NCI-H526 (cell line): ENCODE measurements around the gene COL21A1.

Experiments
- DNase-seq, 2 experiments: peaks; one replicate each; lab custom pipeline; 2025; lab: John Stamatoyannopoulos, UW

Gene COL21A1

DNA sequence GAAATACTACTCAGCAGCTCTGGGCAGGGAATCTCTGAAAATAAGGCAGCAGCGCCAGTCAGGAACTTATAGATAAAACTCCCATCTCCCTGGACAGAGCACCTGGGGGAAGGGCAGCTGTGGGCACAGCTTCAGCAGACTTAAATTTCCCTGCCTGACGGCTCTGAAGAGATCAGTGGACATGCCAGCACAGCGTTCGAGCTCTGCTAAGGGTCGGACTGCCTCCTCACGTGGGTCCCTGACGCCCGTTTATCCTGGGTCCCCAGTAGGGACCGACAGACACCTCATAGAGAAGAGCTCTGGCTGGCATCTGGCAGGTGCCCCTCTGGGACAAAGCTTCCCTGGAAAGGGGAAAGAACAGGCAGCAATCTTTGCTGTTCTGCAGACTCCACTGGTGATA lies 59.0 kb downstream of the COL21A1 start:
- DNase-seq = no peak

DNA sequence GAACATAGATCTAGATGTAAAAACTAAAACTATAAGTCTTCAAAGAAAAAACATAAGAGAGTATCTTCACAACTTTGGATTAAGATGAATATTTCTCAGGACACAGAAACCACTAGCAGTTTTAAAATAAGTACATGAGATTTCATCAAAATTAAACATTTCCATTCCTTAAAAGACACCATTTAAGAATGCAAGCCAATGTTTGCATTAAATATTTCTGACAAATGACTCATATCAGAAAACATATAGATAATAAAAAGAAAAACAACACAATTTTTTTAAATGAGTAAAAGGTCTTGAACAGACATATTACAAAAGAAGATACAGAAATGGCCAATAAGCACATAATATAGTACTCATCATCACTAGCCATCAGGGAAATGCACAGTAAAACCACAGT lies 59.7 kb downstream of the COL21A1 start:
- no peak for DNase-seq

DNA sequence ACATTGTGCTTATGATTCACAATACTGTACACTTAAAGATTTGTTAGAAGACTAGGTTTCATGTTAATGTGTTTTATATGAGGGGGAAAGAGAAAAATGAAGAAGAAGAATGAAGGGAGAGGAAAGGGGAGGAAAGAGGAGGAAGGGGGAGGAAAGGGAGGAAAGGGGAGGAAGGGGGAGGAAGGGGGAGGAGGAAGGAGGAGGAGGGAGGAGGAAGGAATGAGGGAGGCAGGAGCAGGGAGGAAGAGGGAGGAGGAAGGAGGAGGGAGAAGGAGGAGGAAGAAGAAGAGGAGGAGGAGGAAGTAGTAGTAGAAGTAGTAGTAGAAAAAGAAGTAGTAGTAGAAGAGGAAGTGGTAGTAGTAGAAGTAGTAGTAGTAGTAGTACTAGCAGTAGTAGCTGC lies 70.6 kb downstream of the COL21A1 start:
- no peak for DNase-seq

DNA sequence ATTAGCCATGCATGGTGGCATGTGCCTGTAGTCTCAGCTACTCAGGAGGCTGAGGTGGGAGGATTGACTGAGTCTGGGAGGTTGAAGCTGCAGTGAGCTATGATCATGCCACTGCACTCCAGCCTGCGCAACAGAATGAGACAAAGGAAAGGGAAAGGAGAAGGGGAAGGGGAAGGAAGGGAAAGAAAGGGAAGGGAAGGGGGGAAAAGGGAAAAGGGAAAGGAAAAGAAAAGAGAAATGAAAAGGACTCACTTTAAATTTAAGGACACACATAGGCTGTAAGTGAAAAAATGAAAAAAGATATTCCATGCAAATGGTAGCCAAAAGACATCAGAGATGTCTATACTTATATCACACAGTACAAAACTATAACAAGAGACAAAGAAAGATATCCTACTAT lies 74.2 kb downstream of the COL21A1 start:
- DNase-seq = no peak

DNA sequence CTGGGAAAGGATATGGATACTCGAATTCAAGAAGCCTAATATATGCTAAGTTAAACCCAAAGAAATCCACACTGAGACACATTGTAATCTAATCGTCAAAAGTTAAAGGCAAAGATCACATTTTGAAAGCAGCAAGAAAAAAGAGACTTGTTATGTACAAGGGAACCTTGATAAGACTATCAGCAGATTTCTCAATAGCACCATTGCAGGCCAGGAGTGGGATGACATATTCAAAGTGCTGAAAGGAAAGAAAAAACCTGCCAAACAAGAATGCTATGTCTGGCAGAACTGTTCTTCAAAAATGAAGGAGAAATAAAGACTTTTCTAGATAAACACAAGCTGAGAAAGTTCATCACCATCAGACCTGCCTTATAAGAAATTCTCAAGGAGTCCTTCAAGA lies 75.2 kb downstream of the COL21A1 start:
- no peak for DNase-seq

DNA sequence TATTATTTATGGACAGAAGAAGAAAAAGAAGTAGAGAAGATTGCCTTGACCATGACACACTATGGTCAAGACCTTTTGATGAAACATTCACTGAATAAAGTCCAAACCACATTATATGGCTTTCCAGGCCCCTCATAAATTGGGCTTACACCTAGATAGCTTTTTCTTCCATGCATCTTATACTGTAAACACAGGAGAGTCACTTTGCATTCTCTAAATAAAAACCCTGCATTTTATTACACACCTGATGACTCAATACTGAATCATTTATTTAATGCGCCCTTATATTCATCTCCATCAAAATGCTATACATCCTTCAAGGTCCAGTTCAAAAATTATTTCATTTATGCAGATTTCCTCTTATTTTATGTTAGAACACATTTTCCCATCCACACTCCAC lies 78.0 kb downstream of the COL21A1 start:
- DNase-seq = no peak

DNA sequence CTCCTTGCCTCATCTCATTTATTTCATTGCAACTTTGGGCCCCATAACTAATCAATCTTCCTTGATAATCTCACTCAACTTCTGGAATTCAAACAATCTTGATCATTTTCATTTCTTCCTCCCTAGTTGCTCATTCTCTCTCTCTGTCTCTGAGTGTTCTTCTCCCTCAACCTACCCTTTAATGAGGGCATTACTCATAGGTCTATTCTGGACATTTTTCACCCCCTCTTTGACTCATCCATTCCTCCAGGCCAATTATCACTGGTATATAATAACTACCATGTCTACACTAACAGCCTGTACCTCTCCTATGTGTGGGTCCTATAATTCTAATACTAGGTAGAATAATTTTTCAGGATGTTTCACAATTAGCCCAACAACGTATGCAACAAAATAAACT lies 78.8 kb downstream of the COL21A1 start:
- DNase-seq = no peak

DNA sequence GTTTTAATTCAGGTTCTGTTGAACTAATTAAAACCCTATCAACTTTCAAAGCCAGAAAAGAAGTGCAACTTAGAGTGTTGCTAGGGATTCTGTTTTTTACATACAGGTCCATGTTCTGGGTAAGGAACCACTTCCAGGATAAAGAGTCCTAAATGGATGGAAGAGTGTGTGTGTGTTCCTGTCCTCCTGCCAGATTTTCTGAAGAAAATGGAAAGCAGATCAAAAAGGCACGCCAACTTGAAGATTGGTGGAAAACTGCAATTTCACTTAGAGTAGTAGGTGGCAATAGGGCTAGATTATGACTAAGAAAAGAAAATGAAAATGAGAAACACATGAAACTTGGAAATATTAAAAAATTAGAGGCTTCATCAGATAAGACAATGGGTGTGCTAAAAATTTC lies 85.3 kb downstream of the COL21A1 start:
- DNase-seq = no peak

DNA sequence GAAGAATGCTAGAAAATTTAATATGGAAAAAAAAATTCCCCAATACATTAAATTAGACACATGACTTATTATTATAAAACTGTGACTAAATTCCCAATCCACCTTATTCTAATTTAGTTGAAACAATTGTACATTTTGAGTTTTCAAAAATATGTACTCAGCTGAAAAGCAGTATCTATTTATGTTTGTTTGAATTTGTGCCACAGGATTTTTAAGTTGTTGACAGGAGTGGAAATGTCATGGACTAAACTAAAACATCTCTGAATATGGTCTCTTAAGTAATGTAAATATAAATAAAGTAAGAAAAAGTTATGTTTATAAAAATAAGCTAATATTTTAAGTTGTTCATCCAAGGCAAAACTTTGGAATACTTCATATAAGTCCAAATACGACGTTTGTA lies 86.9 kb downstream of the COL21A1 start:
- no peak for DNase-seq

DNA sequence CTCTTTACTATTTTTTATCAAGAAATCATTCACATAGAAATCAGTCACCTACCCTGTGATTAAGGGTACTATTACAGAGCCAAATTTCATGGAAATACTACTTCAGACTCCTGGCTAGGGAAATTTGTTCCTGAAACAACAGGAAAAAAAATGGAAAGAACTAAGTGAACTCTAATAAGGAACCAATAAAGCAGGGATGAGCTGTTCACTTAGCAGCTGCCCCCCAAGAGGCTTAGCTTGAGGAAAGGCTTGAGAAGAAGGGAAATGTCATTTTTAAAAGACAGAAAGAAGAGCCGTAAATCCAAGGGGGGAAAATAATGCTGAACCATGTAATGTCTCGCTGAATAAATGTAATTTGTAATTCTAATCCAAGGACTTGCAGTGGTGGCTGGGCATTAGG lies 88.8 kb downstream of the COL21A1 start:
- DNase-seq = no peak

DNA sequence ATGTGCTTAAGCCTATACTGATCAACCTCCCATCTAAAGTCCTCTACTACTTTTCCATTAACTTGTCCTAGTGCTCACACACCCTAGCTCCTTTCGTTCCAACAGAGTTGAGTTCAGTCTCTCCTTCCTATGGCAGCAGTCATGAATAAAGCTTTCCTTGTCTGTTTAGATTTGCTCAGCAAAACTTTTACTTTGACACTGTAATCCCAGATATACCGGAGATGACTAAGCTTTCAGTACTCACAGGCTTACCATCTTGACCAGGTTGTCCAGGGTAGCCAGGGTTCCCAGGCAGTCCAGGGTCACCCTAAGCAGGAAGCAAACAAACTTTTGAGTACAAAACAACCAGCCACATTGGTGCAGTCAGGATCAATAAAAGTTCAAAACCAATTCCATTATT lies 90.7 kb downstream of the COL21A1 start:
- no peak for DNase-seq

DNA sequence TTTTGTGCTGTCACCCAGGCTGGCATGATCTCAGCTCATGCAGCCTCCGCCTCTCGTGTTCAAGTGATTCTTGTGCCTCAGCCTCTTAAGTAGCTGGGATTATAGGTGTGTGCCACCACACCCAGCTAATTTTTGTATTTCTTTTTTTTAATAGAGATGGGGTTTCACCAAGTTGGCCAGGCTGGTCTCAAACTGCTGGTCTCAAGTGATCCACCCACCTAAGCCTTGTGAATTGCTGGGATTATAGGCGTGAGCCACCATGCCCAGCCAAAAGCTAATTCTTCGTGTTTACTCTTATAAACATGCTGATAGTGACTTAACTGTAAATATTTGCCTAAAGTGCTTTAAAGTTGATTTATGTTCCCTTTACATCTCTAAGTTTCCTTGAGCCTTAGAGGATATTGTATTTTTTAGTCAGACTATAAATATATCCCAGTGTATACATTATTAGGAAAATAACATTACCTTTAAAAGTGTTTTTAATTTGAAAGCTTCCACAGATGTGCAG lies 91.7 kb downstream of the COL21A1 start:
- no peak for DNase-seq

DNA sequence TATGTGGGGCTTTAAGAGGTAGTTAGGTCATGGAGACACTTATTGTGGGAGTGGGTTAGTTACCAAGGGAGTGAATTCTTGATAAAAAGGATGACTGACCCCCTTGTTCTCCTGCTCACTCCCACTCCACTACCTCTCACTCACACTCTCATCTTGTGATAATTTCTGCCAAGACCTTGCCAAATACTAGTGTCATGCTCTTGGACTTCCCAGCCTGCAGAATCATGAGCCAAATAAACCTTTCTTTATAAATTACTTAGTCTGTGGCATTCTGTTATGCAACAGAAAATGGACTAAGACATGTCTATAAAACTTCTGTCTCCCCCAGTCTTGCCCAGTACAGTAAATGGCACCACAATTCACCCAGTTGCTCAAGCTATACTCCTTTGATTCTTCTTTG lies 93.3 kb downstream of the COL21A1 start:
- no peak for DNase-seq

DNA sequence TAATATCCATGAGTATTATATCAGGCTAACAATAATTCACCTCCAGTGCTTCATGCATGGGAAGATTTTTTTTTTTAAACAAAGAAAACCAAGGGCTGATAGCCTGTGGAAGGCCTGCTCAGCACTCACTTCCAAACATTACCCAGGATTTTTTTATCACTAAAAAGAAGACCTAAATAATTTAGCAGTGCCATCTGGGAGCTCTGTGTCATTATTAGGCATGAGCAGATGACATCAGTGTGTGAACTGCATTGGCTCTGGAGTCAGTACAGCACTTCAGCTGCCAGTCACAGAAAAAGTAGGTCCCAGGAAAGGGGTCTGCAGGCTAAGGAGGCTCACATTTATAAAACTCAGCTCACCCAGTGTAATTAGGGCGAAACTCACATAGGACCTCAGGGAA lies 94.8 kb downstream of the COL21A1 start:
- no peak for DNase-seq

DNA sequence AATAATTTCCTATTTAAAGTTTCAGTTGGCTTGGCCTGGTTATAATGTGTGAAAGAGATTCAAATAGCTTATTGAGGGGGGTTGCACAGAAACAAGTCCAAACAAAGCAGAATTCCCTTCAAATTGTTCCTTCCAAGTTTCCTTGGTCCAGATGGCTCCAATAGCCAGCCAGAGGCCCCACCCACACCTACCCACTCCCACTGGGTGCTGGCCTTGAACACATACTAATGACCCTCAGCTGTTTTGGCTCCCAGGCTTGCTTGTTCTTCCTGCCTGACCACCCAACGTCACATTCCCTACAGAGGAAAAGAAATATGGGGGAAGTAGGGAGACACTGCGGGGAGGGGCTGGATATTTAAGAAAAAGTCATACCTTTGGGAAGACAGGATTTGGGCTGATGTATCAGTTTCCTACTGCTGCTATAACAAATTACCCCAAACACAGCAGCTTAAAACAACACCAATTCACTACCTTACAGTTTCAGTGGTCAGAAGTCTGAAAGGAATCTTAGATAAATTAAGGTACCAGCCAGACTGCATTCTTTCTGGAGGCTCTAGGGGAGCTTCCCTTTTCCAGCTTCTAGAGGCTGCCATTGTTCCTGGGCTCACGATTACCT lies 95.7 kb downstream of the COL21A1 start:
- DNase-seq = no peak

DNA sequence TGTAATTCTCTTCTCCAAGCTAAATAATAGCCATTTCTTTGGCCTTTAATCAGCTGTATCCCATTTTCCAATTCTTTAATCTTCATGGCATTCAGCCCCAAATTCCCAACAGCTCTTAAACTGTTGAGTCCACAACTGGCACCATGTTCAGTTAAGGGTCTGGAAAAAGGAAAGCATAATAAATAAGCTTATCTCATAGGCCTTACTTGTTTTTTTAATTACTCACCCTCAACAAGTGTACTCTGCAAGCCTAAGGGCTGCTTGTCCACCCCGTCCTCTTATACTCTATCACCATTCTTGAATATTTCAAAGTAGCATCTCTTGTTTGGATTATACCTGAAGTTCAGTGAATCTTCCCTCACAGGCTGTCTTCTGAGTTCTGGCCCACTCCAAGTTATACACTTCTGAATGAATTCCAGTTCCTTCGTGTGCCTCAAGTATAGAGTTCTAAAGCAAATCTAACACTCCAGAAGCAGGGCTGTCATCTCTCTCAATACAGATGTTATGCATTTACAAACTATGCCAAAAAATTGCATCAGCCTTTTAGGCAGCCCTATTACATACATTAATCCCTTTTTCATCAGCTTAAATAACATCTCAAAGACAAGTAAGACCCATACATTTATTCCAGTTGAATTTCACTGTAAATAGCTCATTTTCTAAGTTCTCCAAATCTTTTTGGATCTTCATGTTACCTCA lies 98.7 kb downstream of the COL21A1 start:
- DNase-seq = no peak

DNA sequence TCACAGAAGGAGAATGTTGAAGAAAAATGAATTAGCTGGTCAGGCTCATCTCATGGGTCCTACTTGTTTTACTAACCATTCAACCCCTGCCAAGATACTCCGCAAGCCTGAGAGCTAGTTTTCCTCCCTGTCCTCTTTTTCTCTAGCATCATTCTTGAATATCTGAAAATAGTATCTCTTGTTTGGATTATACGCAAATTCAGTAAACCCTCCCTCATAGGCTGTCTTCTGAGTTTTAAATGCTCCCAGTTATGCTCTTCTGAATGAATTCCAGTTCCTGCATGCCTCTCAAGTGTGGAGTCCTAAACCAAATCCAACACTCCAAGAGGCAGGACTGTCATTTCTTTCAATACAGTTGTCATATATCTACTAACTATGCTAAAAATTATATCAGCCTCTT lies 99.6 kb downstream of the COL21A1 start:
- no peak for DNase-seq

DNA sequence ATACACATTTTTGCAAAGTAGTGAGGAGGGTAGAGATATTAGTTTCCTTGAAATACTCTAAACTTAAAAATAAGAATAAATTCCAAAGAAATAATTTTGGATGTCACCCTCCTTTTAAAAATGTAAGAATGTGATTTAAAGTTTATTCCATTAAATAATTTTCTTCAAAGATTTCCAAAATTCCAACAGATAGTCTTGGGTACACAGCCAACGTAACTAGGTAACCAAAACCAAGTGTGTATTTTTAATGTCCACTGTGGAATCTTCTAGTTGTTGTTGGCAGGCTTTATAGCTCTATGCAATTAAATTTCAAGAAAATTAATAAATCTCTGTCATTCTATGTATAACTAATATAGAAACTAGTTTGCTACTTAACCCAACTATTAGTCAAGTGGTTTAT lies 101.3 kb downstream of the COL21A1 start:
- DNase-seq = no peak

DNA sequence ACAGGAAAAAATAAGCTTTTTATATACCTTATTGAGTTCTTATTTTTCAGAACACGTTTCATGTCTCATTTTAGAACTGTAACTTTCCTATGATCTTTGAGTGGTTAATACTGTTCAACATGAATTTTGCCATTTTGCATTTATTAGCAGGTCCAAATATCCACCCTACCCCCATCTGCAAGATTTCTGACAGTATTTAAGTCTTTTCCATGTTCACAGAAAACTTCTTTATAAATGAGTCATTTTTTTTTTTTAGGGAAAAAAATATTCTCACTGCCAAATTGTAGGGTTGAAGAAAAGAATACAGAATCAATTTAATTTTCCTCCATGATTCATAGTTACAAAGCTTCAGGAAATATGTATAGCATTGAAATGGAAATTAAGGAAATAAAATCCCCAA lies 101.8 kb downstream of the COL21A1 start:
- no peak for DNase-seq

DNA sequence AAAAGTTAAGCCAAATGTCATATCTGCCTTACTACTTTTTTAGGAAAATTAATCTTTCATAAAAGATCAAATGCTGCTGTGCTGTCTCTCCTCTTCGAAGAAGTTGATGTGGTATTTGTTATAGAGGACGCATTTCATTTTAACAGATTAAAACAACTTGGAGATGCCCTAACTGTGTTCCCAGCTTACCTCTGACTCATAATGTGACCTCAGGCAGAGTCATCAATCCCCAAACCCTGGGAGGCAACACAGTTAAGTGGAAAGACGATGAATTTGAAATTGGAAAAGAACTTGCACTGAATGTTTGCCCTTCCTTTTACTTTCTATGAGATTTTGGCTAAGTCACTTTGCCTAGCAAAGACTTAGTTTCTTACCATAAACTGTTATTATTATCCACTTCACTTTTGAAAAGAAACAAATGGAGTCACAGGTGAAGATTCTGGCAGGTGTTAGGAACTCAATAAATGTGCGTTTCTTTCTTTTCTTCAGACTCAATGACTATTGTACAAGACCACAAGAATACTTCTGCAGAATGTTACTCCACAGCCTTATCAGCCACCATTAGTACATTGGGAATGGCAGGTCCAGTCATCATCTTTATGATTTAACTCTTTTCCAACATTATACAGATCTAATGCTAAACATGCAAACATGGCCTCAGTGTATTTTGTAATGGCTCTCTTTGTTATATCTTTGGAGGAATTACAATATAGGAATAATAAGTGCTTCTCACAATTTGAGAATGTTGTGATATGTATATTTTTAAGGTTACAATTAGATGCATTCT lies 102.6 kb downstream of the COL21A1 start:
- DNase-seq = no peak

DNA sequence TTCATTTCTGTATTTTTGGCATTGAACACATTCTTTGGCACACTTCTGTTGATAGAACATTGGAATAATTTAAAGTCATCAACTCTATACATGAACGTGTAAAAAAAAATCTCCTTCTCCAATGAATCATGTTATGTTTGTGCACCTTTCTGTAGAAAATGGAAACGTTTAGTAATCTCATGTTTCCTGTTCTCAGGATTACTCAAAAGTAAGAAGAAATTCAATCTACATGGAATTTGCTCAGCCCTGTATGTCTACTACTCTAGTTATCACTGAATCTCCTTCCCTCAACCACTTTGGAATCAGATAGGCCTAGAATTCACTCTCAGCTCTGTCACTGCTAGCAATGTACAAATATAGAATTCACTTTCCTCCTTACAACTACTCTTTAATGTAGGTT lies 103.6 kb downstream of the COL21A1 start:
- no peak for DNase-seq

DNA sequence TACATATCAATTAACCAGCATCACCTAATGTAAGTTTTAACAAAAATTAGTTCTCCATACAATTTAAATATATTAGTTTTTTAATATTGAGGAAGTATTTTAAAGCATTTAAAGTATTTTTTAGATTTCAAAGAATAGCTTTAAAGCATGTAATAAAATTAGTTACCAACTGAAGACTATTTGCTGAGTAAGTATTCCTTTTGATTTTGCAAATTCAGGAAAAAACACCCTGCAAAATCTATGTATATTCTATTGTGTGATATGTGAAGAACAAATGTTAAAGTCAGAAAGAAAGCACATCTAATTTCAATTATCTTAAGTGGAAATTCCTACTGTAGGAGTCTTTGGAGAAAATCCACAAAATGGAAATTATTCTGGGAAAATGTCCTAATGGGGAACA lies 107.3 kb downstream of the COL21A1 start:
- no peak for DNase-seq

DNA sequence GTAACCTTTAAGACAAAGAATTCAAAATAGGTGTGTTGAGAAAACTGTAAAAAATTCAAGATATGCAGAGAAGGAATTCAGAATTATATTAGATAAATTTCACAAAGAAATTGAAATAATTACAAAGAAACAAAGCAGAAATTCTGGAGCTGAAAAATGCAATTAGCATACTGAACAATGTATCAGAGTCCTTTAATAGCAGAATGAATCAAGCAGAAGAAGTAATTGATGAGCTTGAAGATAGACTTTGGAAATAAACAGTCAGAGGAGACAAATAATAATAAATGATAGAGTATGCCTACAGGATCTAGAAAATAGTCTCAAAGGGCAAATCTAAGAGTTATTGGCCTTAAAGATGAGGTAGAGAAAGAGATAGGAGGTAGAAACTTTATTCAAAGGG lies 131.7 kb downstream of the COL21A1 start:
- DNase-seq = no peak
